Mesodermal cell (in vitro differentiated cells): ENCODE measurements around the gene BOK.

Experiments used
- H3K27ac ChIP-seq: 2 replicates; pipeline ENCODE4 v1.7.0; 2013; ENCODE audit warnings: mild to moderate bottlenecking, low read depth, low read length, moderate library complexity; ENCODE audit not compliant: severe bottlenecking
- H3K36me3 ChIP-seq: 2 replicates; pipeline ENCODE4 v1.7.1; 2013; ENCODE audit warnings: mild to moderate bottlenecking, low read length, moderate library complexity; ENCODE audit not compliant: control insufficient read depth, insufficient read depth
- H3K4me1 ChIP-seq: one replicate; pipeline ENCODE4 v1.7.1; 2013; ENCODE audit warnings: mild to moderate bottlenecking, low read length; ENCODE audit not compliant: insufficient read depth, control insufficient read depth, poor library complexity, severe bottlenecking
- H3K4me3 ChIP-seq: 2 replicates; pipeline ENCODE4 v1.7.0; 2013; ENCODE audit warnings: low read length, control low read depth, mild to moderate bottlenecking; ENCODE audit not compliant: insufficient read depth, poor library complexity, severe bottlenecking; ENCODE audit errors: extremely low read depth
- H3K9me3 ChIP-seq: 2 replicates; pipeline ENCODE4 v1.7.1; 2013; ENCODE audit warnings: mild to moderate bottlenecking, low read length, moderate library complexity; ENCODE audit not compliant: control insufficient read depth
- WGBS, 2 experiments: methylation state at CpG; one replicate each; pipeline ENCODE4 v1.1.5; 2013; ENCODE audit warnings: missing lambda C conversion rate in 2 of 2; ENCODE audit not compliant: insufficient coverage in 2 of 2; 5-methylcytosine and 5-hydroxymethylcytosine counted together

The BOK gene

GRCh38 chr2:241592126-241592845, 33.7 kb downstream of the BOK start:
- WGBS, 2 experiments = 82 to 97% methylated on average over 11 to 16 of the region's 18 CpGs
- H3K36me3 ChIP-seq = peaks cover 62% of the 10 kb centered on the region
- no peak overlapping the region for H3K27ac ChIP-seq
- H3K9me3 ChIP-seq = peaks cover 17% of the 10 kb centered on the region
- H3K4me1 ChIP-seq = no peaks in the 10 kb centered on the region
- H3K4me3 ChIP-seq = no peak overlapping the region

GRCh38 chr2:241593271-241593670, 34.7 kb downstream of the BOK start:
- H3K27ac ChIP-seq = no peak overlapping the region
- WGBS, 2 experiments = 91 to 93% methylated on average over 16 of the region's 16 CpGs
- H3K36me3 ChIP-seq = peaks cover 63% of the 10 kb centered on the region
- H3K9me3 ChIP-seq = peaks cover 10% of the 10 kb centered on the region
- no peaks in the 10 kb centered on the region for H3K4me1 ChIP-seq
- no peak overlapping the region for H3K4me3 ChIP-seq

DNA sequence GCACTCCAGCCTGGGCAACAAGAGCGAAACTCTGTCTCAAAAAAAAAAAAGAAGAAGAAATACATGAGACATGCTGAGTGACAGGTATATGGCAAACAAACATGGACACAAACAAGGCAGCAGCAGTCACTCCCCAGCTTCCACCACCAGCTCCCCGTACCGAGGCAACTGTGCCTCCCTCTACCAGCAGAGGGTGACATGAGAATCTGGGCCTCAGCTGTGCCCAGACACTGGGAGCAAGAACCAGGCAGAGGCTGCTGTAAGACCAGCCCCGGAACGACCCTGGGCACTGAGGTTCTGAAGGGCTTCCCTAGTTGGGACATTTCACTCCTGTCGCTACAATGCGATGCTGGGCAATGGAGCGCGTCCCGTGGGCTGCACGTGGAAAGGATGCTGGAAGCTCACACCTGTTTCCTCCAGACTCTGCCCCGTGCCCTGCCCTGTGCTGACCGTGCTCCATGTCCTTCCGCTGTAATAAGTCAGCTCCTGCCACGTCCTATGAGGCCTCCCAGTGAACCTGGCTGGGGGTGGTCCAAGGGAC, 37.1 kb downstream of the BOK start:
- Histone ChIP-seq H3K4me1 (no peaks in the 10 kb centered on the region), H3K4me3 (no peak overlapping the region), H3K27ac (no peak overlapping the region), H3K9me3 (no peaks in the 10 kb centered on the region), H3K36me3 (peaks cover 52% of the 10 kb centered on the region)
- WGBS, 2 experiments = 91 to 93% methylated on average over 13 to 14 of the region's 15 CpGs

GRCh38 chr2:241597561-241597960, 39.0 kb downstream of the BOK start:
- H3K9me3 ChIP-seq = no peaks in the 10 kb centered on the region
- 94 to 97% methylated on average over 5 to 6 of the region's 6 CpGs for WGBS, 2 experiments
- peaks cover 57% of the 10 kb centered on the region for H3K36me3 ChIP-seq

GRCh38 chr2:241598061-241598460, 39.5 kb downstream of the BOK start:
- 79 to 82% methylated on average over 5 of the region's 5 CpGs for WGBS, 2 experiments
- H3K4me3 ChIP-seq = no peak overlapping the region
- no peaks in the 10 kb centered on the region for H3K4me1 ChIP-seq
- no peaks in the 10 kb centered on the region for H3K9me3 ChIP-seq
- H3K27ac ChIP-seq = no peak overlapping the region
- peaks cover 57% of the 10 kb centered on the region for H3K36me3 ChIP-seq

More at GRCh38 chr2:241597561-241597960, 39.0 kb downstream of the BOK start:
- Histone ChIP-seq H3K4me1 (no peaks in the 10 kb centered on the region), H3K27ac (no peak overlapping the region), H3K4me3 (no peak overlapping the region)

DNA sequence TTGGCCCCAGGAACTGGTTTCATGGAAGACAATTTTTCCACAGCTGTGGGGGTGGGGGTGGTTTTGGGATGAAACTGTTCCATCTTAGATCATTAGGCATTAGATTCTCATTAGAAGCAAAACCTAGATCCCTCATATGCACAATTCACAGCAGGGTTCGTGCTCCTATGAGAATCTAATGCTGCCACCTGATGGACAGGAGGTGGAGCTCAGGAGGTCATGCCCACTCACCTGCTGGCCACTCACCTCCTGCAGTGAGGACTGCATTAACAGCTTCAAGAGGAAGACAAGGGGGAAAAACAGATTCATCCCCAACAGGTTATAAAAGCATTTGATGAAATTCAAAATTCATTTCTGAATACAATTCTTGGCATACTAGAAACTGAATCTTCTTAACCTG, 39.9 kb downstream of the BOK start:
- H3K36me3 ChIP-seq = peaks cover 61% of the 10 kb centered on the region
- no peak overlapping the region for H3K4me3 ChIP-seq
- no peaks in the 10 kb centered on the region for H3K9me3 ChIP-seq
- no peaks in the 10 kb centered on the region for H3K4me1 ChIP-seq
- no peak overlapping the region for H3K27ac ChIP-seq
- WGBS, 2 experiments = 60% methylated on average over 1 of the region's 1 CpG; no CpG with 5 or more reads in 1 of the 2 experiments

GRCh38 chr2:241599615-241600014, 41.1 kb downstream of the BOK start:
- 92 to 100% methylated on average over 3 to 4 of the region's 6 CpGs for WGBS, 2 experiments
- no peak overlapping the region for H3K27ac ChIP-seq

GRCh38 chr2:241601841-241602240, 43.3 kb downstream of the BOK start:
- Histone ChIP-seq H3K9me3 (no peaks in the 10 kb centered on the region), H3K36me3 (peaks cover 71% of the 10 kb centered on the region), H3K27ac (no peak overlapping the region), H3K4me3 (no peak overlapping the region), H3K4me1 (no peaks in the 10 kb centered on the region)
- WGBS, 2 experiments = 93 to 98% methylated on average over 10 to 11 of the region's 13 CpGs

More at GRCh38 chr2:241599615-241600014, 41.1 kb downstream of the BOK start:
- Histone ChIP-seq H3K4me3 (no peak overlapping the region), H3K36me3 (peaks cover 66% of the 10 kb centered on the region), H3K4me1 (no peaks in the 10 kb centered on the region), H3K9me3 (no peaks in the 10 kb centered on the region)

DNA sequence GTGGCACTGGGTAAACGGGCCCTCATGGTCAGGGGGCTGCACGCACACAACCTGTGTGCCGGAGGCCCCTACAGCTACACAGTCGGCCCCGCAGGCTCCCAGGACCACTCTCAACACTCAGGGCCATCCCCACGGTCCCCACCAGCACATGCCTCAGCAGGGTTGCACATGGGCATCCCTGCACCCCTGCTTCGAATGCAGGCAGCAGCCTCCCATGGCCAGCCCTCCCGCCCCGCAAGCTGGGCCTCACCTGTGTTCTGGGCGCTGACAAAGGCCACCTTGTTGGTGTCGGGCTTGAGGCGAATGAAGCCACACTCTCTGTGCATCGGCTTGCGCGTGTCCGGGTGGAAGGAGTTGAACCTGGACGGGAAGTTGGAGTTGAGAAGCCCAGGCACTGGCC, 44.2 kb downstream of the BOK start:
- H3K4me3 ChIP-seq = no peak overlapping the region
- H3K9me3 ChIP-seq = no peaks in the 10 kb centered on the region
- H3K27ac ChIP-seq = no peak overlapping the region
- WGBS, 2 experiments = 96 to 97% methylated on average over 15 to 17 of the region's 17 CpGs
- H3K4me1 ChIP-seq = no peaks in the 10 kb centered on the region
- H3K36me3 ChIP-seq = peaks cover 76% of the 10 kb centered on the region

DNA sequence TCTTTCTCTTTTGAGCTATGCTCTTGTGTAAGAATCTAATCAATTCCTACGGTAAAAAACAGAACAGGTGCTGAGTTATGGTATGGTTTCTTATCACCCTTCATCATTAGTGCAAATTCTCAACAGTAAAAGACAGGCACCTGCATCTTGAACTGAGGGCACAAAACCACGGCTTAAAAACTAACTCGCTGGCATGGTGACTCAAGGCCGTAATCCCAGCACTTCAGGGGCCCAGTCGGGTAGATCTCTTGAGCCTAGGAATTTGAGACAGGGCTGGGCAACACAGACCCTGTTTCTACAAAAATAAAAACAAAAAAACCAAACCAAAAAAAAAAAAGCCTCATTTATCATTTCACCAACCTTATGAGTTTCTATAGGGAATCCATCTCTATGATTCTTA, 45.1 kb downstream of the BOK start:
- H3K27ac ChIP-seq = no peak overlapping the region
- peaks cover 71% of the 10 kb centered on the region for H3K36me3 ChIP-seq
- 86 to 100% methylated on average over 4 of the region's 5 CpGs for WGBS, 2 experiments

GRCh38 chr2:241606186-241606585, 47.6 kb downstream of the BOK start:
- no peaks in the 10 kb centered on the region for H3K9me3 ChIP-seq
- H3K36me3 ChIP-seq = peaks cover 63% of the 10 kb centered on the region
- no peak overlapping the region for H3K4me3 ChIP-seq
- WGBS, 2 experiments = 95% methylated on average over 7 to 8 of the region's 8 CpGs
- H3K27ac ChIP-seq = no peak overlapping the region
- peaks cover 4% of the 10 kb centered on the region for H3K4me1 ChIP-seq

More for the DNA sequence above, 45.1 kb downstream of the BOK start:
- H3K9me3 ChIP-seq = no peaks in the 10 kb centered on the region
- H3K4me1 ChIP-seq = no peaks in the 10 kb centered on the region
- no peak overlapping the region for H3K4me3 ChIP-seq
